ENCODE measurements around the gene MFAP4. TPM values are rescaled to one million over a fixed set of nuclear protein-coding genes. Genes with fewer than 3 reads are reported as not detected.

The MFAP4 gene
- total RNA-seq, 1 donor from 2014 or later, result 85.8 TPM

GRCh38 chr17:19403021-19403420 is 16.0 kb upstream of the MFAP4 start:
- no peak overlapping the region for H3K27ac Mint-ChIP-seq (ENCODE audit: unreplicated experiment)
- no peak overlapping the region for H3K4me3 Mint-ChIP-seq (ENCODE audit: unreplicated experiment)
- peaks cover 4% of the 10 kb centered on the region for H3K27me3 Mint-ChIP-seq (ENCODE audit: unreplicated experiment)
- no peak for TF ChIP-seq CTCF (IDR thresholded peaks at IDR 0.05)
- peaks cover 9% of the 10 kb centered on the region for H3K4me1 Mint-ChIP-seq (ENCODE audit: unreplicated experiment)
- DNase-seq (ENCODE audit: extremely low spot score, unreplicated experiment), result no peak
- no peaks in the 10 kb centered on the region for H3K9me3 Mint-ChIP-seq (ENCODE audit: unreplicated experiment)
- H3K36me3 Mint-ChIP-seq (ENCODE audit: unreplicated experiment), result no peaks in the 10 kb centered on the region

GRCh38 chr17:19402171-19402570 is 15.2 kb upstream of the MFAP4 start:
- H3K4me1 Mint-ChIP-seq (ENCODE audit: unreplicated experiment), result peaks cover 12% of the 10 kb centered on the region
- no peak for DNase-seq (ENCODE audit: extremely low spot score, unreplicated experiment)
- H3K27ac Mint-ChIP-seq (ENCODE audit: unreplicated experiment), result no peak overlapping the region
- no peaks in the 10 kb centered on the region for H3K9me3 Mint-ChIP-seq (ENCODE audit: unreplicated experiment)
- TF ChIP-seq CTCF (IDR thresholded peaks at IDR 0.05), result no peak
- no peaks in the 10 kb centered on the region for H3K36me3 Mint-ChIP-seq (ENCODE audit: unreplicated experiment)
- H3K4me3 Mint-ChIP-seq (ENCODE audit: unreplicated experiment), result no peak overlapping the region
- peaks cover 4% of the 10 kb centered on the region for H3K27me3 Mint-ChIP-seq (ENCODE audit: unreplicated experiment)

GRCh38 chr17:19401321-19402010 is 14.5 kb upstream of the MFAP4 start:
- no peak for TF ChIP-seq CTCF (IDR thresholded peaks at IDR 0.05)
- Mint-ChIP-seq H3K4me3 (ENCODE audit: unreplicated experiment) (no peak overlapping the region), H3K9me3 (ENCODE audit: unreplicated experiment) (no peaks in the 10 kb centered on the region), H3K27me3 (ENCODE audit: unreplicated experiment) (peaks cover 4% of the 10 kb centered on the region), H3K36me3 (ENCODE audit: unreplicated experiment) (no peaks in the 10 kb centered on the region), H3K27ac (ENCODE audit: unreplicated experiment) (no peak overlapping the region), H3K4me1 (ENCODE audit: unreplicated experiment) (peaks cover 12% of the 10 kb centered on the region)
- no peak for DNase-seq (ENCODE audit: extremely low spot score, unreplicated experiment)

- Mint-ChIP-seq H3K27ac (ENCODE audit: unreplicated experiment) (no peak overlapping the region), H3K4me3 (ENCODE audit: unreplicated experiment) (no peak overlapping the region), H3K27me3 (ENCODE audit: unreplicated experiment) (peaks cover 10% of the 10 kb centered on the region), H3K9me3 (ENCODE audit: unreplicated experiment) (no peaks in the 10 kb centered on the region), H3K36me3 (ENCODE audit: unreplicated experiment) (no peaks in the 10 kb centered on the region), H3K4me1 (ENCODE audit: unreplicated experiment) (peaks cover 12% of the 10 kb centered on the region)
- no peak for TF ChIP-seq CTCF (IDR thresholded peaks at IDR 0.05)
- no peak for DNase-seq (ENCODE audit: extremely low spot score, unreplicated experiment)
These were observed 12.9 kb upstream of the MFAP4 start for GRCh38 chr17:19399750-19400450.
